HG03097 (cell line): Measurements from ENCODE around the gene WRNIP1.
"Not testable (repeated sequence)": the region's sequence is repeated elsewhere in the genome, so short reads cannot be mapped to it uniquely, and the experiment has no call there.

Experiments
- ATAC-seq: cut with Tn5 transposase; IDR thresholded peaks from one replicate; pipeline ENCODE4 v1.9.1; 2021; ENCODE audit not compliant: unreplicated experiment, low FRiP score

WRNIP1 gene

DNA sequence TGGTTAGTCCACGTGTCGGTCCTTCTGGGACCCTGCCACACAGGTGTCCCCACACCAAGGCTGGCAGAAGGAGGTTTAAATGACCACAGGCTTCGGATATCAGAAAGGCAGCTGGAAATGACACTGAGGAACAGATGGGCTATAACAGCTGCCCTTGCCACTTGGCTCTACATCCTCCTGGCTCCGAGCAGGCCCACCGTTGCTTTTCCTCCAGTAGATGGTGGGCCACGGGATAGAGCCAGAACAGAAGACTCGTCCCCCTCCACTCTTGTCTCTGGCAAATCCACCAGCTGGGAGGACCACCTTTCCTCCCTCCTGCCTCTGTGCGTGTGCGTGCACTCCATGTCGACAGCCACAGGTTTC lies 17.6 kb downstream of the WRNIP1 start:
- ATAC-seq, result no peak

DNA sequence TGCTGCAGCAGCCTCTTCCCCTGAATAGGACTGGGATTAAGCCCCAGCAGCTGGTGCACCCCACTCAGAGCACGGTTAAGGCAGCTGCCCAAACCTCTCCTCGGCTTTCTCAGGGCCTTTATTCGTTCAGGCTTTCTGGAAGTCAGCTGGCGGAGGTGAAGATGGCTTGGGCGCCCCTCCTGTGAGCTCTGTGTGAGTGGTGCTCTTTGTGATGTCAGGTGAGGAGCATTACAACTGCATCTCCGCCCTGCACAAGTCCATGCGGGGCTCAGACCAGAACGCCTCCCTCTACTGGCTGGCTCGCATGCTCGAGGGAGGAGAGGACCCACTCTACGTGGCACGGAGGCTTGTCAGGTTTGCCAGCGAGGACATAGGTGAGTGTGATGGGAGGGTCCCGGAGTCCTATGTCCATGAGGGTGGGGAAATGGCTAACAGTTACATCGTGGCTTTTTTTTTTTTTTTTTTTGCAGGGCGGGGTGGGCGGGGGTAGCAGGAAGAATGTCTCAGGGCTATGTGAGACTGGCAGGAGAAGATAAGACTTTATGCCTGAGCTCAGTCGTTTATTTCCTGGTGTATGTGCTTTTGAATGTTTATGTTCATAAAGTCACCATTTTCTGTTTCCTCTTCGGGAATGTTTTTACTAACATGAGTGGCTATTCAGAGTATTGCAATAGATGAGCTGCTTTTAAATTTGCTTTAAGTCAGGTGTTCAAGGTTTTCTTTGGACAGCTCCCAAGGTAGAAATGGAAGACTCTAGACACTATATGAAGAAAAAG lies 18.2 kb downstream of the WRNIP1 start:
- no peak for ATAC-seq

DNA sequence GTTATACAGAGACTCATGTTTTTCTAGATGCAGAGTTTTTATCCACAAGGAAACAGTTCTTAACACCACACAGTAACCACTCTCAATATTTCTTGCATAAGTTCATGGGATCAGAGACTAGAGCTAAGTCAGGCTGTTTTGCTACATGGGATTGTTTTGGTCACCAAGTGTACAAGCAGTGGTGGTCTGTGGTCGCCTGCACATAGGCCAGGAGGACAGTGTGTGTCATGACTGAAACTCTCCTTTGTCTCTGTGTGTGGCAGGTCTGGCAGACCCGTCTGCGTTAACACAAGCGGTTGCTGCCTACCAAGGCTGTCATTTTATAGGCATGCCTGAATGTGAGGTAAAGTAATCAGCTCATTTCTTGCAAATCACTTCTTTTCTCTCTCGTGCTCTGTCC lies 18.9 kb downstream of the WRNIP1 start:
- ATAC-seq, result no peak

- no peak for ATAC-seq
Measured at GRCh38 chr6:2784930-2785329, 19.7 kb downstream of the WRNIP1 start.

DNA sequence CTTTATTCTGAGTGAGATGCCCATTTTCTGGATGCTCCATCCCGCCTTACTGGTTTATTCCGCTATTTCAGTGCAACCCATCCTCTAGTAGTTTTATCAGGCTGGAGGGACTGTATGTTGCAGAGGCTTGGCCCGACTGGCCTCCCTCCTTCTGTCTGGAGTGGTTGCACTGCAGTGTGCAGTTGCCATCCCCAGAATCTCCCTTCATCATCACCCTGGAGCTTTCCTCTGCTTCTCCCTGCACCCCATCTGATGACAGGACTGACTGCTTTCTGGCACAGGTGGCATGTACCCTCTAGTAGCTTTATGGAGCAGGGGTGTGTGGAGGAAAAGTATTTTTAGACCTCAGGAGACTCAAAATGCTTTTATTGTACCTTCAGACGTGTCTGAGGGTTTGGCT lies 21.1 kb downstream of the WRNIP1 start:
- ATAC-seq, result no peak

GRCh38 chr6:2790588-2791449 lies 25.6 kb downstream of the WRNIP1 start:
- ATAC-seq, result no peak

DNA sequence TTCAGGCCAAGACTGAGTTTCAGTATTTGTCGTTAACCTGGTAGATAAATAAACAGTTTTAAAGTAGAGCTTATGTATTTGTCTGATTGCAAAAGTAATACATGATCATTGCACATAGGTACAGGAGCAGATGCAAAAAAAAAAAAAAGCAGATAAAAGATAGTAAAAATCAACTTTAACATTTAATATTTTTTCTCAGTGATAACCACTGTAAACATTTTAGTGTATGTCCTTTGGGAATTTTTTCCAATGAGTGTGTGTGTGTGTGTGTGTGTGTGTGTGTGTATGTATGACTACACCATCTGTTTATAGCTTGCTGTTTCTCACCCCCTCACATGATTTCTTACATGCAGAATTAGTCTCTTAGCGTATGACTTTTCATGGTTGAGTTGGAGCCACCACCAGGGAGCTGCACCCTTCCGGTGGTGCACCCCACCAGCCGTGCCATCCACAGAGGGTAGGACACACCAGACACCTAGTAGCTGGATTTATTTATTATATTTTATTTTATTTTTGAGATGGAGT lies 26.3 kb downstream of the WRNIP1 start:
- ATAC-seq, result no peak

- no peak for ATAC-seq
Measured at GRCh38 chr6:2792330-2793110, 27.3 kb downstream of the WRNIP1 start.

DNA sequence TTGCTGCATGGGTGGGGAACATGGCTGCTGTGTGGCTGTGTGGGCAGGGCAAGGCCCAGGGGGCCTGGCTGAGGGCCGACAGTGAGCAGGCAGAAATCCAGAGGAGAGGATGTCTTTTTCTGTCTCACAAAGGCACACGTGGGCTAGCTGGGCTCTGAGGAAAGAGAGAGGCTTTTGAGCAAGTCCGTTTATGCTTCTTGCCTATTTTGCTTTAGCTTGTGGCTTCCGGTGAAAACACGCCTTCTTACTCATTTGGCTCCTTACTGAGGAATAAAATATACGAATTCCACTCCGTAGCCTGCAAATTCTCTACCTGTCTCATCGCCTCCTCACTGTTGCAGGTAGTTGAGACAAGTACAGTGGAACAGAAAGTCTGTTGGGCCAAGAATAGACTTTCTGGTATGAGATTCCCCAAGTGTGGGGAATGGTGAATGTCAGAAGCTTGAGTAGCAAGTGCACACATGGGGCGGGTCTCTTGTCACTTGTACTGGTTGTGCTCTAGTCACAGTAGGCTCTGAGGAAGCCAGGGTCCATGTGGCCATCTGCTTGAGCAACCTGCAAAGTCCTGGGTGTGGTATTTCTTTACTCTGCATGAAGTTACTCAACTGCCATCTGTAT lies 28.4 kb downstream of the WRNIP1 start:
- no peak for ATAC-seq

DNA sequence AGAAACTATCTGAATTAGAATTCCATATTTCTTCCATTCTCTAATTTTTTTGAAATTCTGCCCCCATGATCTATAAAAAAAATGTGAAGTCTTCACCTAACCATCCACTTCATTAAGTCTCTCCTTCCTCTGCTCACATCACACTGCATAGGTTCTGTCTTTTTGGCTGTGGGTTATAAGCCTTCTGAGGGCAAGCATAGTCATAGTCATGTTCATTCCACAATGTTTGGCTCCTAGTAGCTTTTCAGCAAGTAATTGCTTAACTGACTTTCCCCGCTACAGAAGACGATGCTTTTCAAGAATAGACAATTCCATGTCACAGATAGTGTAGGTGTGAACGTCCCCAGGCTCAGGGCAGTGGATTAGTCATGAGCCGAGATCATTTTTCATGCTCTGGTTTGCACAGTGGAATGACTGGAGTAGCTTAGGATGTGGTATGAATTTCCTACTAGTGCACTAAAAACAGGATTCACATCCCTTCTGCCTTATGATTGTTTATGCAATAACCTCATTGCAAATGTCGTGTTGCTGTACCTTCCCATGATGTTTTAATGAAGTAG lies 29.1 kb downstream of the WRNIP1 start:
- ATAC-seq, result no peak

- no peak for ATAC-seq
Measured at GRCh38 chr6:2795162-2795561, 30.0 kb downstream of the WRNIP1 start.

DNA sequence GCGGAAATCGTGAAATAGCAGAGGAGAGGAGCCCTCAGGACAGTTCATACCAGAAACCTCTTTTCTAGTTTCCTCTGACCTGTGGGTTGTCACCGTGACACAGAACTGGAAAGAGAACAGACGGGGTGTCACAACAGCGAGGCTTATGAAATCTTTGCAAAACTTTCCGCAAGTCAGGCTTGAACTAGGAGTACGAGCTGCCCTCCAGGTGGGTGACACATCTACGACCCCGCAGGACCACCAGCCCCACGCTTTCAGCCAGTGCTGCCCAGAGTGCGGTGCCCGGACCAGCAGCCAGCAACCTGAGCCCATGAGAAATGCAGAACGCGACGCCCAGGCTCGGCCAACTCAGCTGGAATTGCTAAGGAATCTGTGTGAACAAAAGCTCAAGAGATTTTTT lies 30.8 kb downstream of the WRNIP1 start:
- no peak for ATAC-seq

GRCh38 chr6:2796861-2797260 lies 31.7 kb downstream of the WRNIP1 start:
- ATAC-seq, result no peak

DNA sequence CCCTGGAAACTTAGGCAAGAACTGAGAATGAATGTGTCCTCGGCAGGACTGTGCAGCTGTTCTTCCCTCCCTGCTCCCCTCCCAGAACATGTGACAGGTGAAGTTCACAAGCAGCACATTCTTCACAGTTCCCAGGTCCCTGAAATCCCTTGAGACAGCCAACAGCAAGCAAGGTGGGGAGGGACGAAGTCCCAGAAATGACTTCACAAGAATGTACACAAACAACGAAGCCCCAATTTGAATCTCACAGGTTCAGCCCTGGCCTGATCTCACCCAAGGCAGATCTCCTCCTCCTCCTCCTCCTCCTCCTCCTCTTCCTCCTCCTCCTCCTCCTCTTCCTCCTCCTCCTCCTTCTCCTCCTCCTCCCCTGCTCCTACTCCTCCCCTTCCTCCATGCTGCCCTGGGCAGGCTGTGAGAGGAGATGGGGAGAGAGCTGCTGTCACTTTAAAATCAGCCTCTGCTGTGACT lies 32.4 kb downstream of the WRNIP1 start:
- no peak for ATAC-seq

GRCh38 chr6:2798586-2799134 lies 33.5 kb downstream of the WRNIP1 start:
- no peak for ATAC-seq

GRCh38 chr6:2799936-2800527 lies 34.8 kb downstream of the WRNIP1 start:
- no peak for ATAC-seq

- no peak for ATAC-seq
Measured at GRCh38 chr6:2800552-2801316, 35.5 kb downstream of the WRNIP1 start.

GRCh38 chr6:2801687-2802086 lies 36.5 kb downstream of the WRNIP1 start:
- ATAC-seq, result not testable (repeated sequence)
